ENCODE results near the gene CYFIP1.

Gene CYFIP1

GRCh38 chr15:22871481-22872086 lies 108.6 kb downstream of the CYFIP1 start:
- Histone ChIP-seq H3K4me2 (ENCODE audit: low read length) (no peak overlapping the region), H3F3A (ENCODE audit: control insufficient read depth, insufficient read depth) (peaks cover 11% of the 10 kb centered on the region), H3K9me2 (replicated peaks; ENCODE audit: control insufficient read depth, low read length) (no peaks in the 10 kb centered on the region), H3K27me3 (ENCODE audit: control insufficient read depth, low read length) (no peaks in the 10 kb centered on the region), H3K4me3 (ENCODE audit: low read length) (no peak overlapping the region), H3K27ac (ENCODE audit: low read depth, low read length) (no peak overlapping the region), H3K9me3 (ENCODE audit: control insufficient read depth, insufficient read depth, low read length) (no peaks in the 10 kb centered on the region), H3K79me2 (ENCODE audit: control insufficient read depth, low read length) (no peaks in the 10 kb centered on the region), H3K36me3 (ENCODE audit: control insufficient read depth, low read length) (peaks cover 24% of the 10 kb centered on the region), H4K20me1 (ENCODE audit: control insufficient read depth, insufficient read depth, low read depth, low read length) (no peaks in the 10 kb centered on the region), H3K4me1 (ENCODE audit: control insufficient read depth, low read length) (peaks cover 6% of the 10 kb centered on the region; the same call in 1 of the 2 replicates)
- TF ChIP-seq CTCF (IDR thresholded peaks at IDR 0.05; ENCODE audit: low read depth, low read length, poor library complexity, severe bottlenecking), result no peak
- TF ChIP-seq EZH2phosphoT487 (IDR thresholded peaks at IDR 0.05; ENCODE audit: borderline replicate concordance, low read length), result no peak

GRCh38 chr15:22870865-22871264 lies 109.3 kb downstream of the CYFIP1 start:
- Histone ChIP-seq H3K4me3 (ENCODE audit: low read length) (no peak overlapping the region), H3K36me3 (ENCODE audit: control insufficient read depth, low read length) (peaks cover 32% of the 10 kb centered on the region)
- TF ChIP-seq EZH2phosphoT487 (IDR thresholded peaks at IDR 0.05; ENCODE audit: borderline replicate concordance, low read length) (no peak), CTCF (IDR thresholded peaks at IDR 0.05; ENCODE audit: low read depth, low read length, poor library complexity, severe bottlenecking) (no peak)

GRCh38 chr15:22869856-22870255 lies 110.3 kb downstream of the CYFIP1 start:
- H3K27me3 ChIP-seq (ENCODE audit: control insufficient read depth, low read length), result no peaks in the 10 kb centered on the region
- H3K36me3 ChIP-seq (ENCODE audit: control insufficient read depth, low read length), result peaks cover 39% of the 10 kb centered on the region
- H3K27ac ChIP-seq (ENCODE audit: low read depth, low read length), result no peak overlapping the region
- H3F3A ChIP-seq (ENCODE audit: control insufficient read depth, insufficient read depth), result peaks cover 14% of the 10 kb centered on the region
- no peak for TF ChIP-seq EZH2phosphoT487 (IDR thresholded peaks at IDR 0.05; ENCODE audit: borderline replicate concordance, low read length)
- no peak for TF ChIP-seq CTCF (IDR thresholded peaks at IDR 0.05; ENCODE audit: low read depth, low read length, poor library complexity, severe bottlenecking)
- H4K20me1 ChIP-seq (ENCODE audit: control insufficient read depth, insufficient read depth, low read depth, low read length), result peaks cover 4% of the 10 kb centered on the region; the same call in 1 of the 2 replicates
- no peaks in the 10 kb centered on the region for H3K79me2 ChIP-seq (ENCODE audit: control insufficient read depth, low read length)
- no peaks in the 10 kb centered on the region for H3K9me2 ChIP-seq (replicated peaks; ENCODE audit: control insufficient read depth, low read length)
- H3K9me3 ChIP-seq (ENCODE audit: control insufficient read depth, insufficient read depth, low read length), result no peaks in the 10 kb centered on the region
- no peak overlapping the region for H3K4me3 ChIP-seq (ENCODE audit: low read length)
- H3K4me1 ChIP-seq (ENCODE audit: control insufficient read depth, low read length), result peaks cover 6% of the 10 kb centered on the region; the same call in 1 of the 2 replicates
- no peak overlapping the region for H3K4me2 ChIP-seq (ENCODE audit: low read length)

More at GRCh38 chr15:22870865-22871264, 109.3 kb downstream of the CYFIP1 start:
- H3K27me3 ChIP-seq (ENCODE audit: control insufficient read depth, low read length), result no peaks in the 10 kb centered on the region
- H3K4me1 ChIP-seq (ENCODE audit: control insufficient read depth, low read length), result peaks cover 6% of the 10 kb centered on the region; the same call in 1 of the 2 replicates
- H4K20me1 ChIP-seq (ENCODE audit: control insufficient read depth, insufficient read depth, low read depth, low read length), result no peaks in the 10 kb centered on the region
- H3K79me2 ChIP-seq (ENCODE audit: control insufficient read depth, low read length), result no peaks in the 10 kb centered on the region
- no peak overlapping the region for H3K4me2 ChIP-seq (ENCODE audit: low read length)
- H3K9me3 ChIP-seq (ENCODE audit: control insufficient read depth, insufficient read depth, low read length), result no peaks in the 10 kb centered on the region
- H3K9me2 ChIP-seq (replicated peaks; ENCODE audit: control insufficient read depth, low read length), result no peaks in the 10 kb centered on the region
- H3F3A ChIP-seq (ENCODE audit: control insufficient read depth, insufficient read depth), result peaks cover 14% of the 10 kb centered on the region
- H3K27ac ChIP-seq (ENCODE audit: low read depth, low read length), result no peak overlapping the region

All from DOHH2 (cell line).